BE2C (cell line): ENCODE data around the gene PDE4C.

ENCODE experiments used
- DNase-seq: peaks from one replicate; pipeline ENCODE4 v3.0.0-alpha.2; 2020
- H3K27me3 ChIP-seq: fragments of 250-450 bp; sonication (Bioruptor Pico); 2 replicates; pipeline ENCODE4 v1.5.1; 2020; ENCODE audit warnings: mild to moderate bottlenecking
- H3K36me3 ChIP-seq: fragments of 250-450 bp; sonication (Bioruptor Pico); 2 replicates; pipeline ENCODE4 v1.5.1; 2020; ENCODE audit warnings: mild to moderate bottlenecking
- H3K4me1 ChIP-seq: fragments of 250-450 bp; sonication (Bioruptor Pico); 2 replicates; pipeline ENCODE4 v1.5.1; 2020
- H3K4me3 ChIP-seq: 2 replicates; pipeline ENCODE4 v1.5.1; 2011; ENCODE audit warnings: low read depth, low read length
- H3K9me3 ChIP-seq: fragments of 250-450 bp; sonication (Bioruptor Pico); 2 replicates; pipeline ENCODE4 v1.5.1; 2020
- TF ChIP-seq, protein P1 (sequence below): IDR thresholded peaks from 2 replicates; pipeline ENCODE4 v1.5.1; 2012; ENCODE audit warnings: mild to moderate bottlenecking, low read depth, low read length

PDE4C gene

DNA sequence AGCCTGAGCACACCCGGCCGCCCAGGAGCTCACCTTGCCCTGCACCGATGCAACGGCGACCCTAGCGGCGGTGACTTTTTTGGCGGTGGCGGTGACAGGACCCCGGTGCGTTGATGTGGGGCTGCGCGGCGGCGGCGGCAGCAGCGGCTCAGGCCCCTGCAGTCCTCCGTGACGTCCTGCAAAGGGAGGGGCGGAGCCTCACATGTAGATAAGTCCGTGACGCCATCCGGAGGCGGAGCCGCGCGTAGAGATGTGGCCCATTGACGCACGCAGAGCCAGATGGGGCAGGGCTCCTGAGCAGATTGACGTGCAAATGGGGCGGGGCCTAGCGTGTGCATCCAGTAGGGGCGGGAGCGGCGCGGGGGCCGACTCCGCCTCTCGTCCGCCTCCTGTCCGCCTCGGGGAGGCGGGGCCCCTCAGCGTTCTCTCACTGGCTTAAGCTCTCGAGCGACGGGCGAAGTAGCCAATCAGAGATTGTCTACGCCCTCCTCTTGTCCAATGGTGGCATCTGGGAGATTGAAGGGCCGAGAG is 22.3 kb downstream of the PDE4C start, which contains the start of gene RAB3A:
Gene RAB3A (minus strand): TSS at position 180 of the 531 bp plus-strand sequence. CDS start 1,302 bp downstream, outside the sequence.
- Histone ChIP-seq H3K9me3 (no peaks in the 10 kb centered on the region), H3K27me3 (no peaks in the 10 kb centered on the region), H3K4me3 (peak within 1 kb of the TSS; percentile 79), H3K36me3 (peaks cover 18% of the 10 kb centered on the region), H3K4me1 (no peaks in the 10 kb centered on the region)
- DNase-seq = peak; percentile 100
- TF ChIP-seq, protein P1, sequence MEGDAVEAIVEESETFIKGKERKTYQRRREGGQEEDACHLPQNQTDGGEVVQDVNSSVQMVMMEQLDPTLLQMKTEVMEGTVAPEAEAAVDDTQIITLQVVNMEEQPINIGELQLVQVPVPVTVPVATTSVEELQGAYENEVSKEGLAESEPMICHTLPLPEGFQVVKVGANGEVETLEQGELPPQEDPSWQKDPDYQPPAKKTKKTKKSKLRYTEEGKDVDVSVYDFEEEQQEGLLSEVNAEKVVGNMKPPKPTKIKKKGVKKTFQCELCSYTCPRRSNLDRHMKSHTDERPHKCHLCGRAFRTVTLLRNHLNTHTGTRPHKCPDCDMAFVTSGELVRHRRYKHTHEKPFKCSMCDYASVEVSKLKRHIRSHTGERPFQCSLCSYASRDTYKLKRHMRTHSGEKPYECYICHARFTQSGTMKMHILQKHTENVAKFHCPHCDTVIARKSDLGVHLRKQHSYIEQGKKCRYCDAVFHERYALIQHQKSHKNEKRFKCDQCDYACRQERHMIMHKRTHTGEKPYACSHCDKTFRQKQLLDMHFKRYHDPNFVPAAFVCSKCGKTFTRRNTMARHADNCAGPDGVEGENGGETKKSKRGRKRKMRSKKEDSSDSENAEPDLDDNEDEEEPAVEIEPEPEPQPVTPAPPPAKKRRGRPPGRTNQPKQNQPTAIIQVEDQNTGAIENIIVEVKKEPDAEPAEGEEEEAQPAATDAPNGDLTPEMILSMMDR = no peak

DNA sequence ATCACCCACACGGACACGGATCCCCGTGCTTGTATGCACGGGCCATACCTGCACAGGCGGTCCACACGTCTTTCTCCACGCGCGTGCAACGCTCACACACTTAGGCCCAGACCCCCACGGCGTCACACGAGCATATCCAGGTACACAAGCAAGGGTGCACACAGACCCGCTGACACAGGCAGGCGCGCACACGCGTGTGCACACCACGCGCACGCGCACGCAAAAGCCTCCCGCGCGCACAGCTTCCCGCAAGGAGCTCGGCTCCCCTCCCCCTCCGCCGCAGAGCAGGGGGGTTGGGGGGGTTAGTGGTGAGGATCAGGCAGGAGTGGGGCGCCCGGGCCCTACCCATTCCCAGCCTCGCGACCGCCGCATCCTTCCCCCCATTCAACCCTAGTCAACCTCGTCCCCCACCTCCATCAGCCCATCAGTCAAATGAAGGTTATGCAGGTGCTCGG is 22.8 kb downstream of the PDE4C start:
- Histone ChIP-seq H3K27me3 (no peaks in the 10 kb centered on the region), H3K36me3 (peaks cover 22% of the 10 kb centered on the region), H3K4me3 (peak overlapping the region; percentile 67), H3K4me1 (no peaks in the 10 kb centered on the region), H3K9me3 (no peaks in the 10 kb centered on the region)
- TF ChIP-seq, protein P1 = no peak
- DNase-seq = peak; percentile 33

DNA sequence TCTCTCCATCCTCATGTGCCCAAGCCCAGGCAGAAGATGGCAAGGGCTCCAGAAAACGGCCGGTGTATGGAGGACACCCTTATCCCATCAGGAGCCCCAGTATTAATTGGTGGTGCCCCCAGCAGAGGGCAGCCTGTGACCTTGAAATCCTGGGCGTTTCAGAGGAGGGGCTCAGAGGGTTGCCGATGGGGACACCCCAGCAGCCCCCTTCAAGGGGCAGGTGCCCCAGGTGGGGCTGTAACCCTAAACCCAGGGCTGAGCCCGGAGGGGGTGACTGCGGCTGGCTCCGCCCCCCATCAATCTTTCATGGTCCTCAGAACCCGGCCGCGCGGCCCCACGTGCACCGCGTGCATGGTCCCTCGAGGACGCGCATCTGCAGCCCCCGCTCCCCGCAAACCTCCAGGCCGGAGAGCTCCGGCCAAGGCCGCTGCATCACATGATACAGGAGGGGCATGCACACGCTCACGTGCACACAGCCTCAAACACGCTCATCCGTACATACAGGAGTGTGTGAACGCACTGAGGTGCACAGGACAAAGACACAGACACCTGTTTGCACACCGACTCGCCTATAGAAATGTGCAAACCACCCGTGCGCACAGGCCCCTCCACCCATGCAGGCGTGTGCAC is 23.3 kb downstream of the PDE4C start:
- TF ChIP-seq, protein P1 = peak; percentile 23; the same call in 1 of the 2 replicates
- Histone ChIP-seq H3K36me3 (peaks cover 27% of the 10 kb centered on the region), H3K27me3 (no peaks in the 10 kb centered on the region), H3K4me3 (peak overlapping the region; percentile 67), H3K9me3 (no peaks in the 10 kb centered on the region), H3K4me1 (no peaks in the 10 kb centered on the region)
- DNase-seq = peak; percentile 34

DNA sequence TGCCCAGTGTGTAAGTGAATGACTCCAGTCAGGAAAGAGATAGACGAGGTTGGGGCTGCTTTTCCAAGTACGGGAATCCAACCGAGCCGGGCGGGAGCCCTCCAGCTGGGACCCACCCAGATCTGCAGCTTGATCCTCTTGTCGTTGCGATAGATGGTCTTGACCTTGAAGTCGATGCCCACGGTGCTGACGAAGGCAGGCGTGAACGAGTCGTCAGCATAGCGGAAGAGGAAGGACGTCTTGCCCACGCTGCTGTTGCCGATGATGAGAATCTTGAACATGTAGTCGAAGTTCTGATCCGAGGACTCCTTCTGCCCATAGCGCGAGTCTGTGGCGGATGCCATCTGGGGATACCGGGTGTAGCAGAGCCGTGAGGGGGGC is 23.9 kb downstream of the PDE4C start:
- Histone ChIP-seq H3K9me3 (no peaks in the 10 kb centered on the region), H3K36me3 (peaks cover 28% of the 10 kb centered on the region), H3K27me3 (no peaks in the 10 kb centered on the region), H3K4me1 (no peaks in the 10 kb centered on the region), H3K4me3 (peak overlapping the region; percentile 67)
- DNase-seq = no peak
- TF ChIP-seq, protein P1 = no peak

DNA sequence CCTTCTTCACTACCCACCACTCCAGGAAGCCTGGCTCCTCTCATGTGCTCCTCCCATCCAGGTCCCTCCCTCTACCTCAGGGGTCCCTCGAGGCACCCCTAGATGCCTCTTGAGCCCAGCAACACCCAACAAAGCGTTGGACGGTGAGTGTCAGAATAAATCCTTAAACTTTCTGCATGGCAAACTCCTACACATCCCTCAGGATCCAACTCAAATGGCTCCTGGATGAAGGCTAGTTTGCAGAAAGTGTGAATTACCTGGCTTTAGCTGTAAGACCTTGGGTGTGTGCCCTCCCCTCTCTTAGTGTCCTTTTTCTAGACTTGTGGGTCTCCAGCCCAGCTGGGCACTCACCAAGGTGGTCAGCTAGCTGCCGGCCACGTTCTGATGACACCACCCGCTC is 27.9 kb downstream of the PDE4C start:
- peaks cover 12% of the 10 kb centered on the region for H3K4me1 ChIP-seq
- H3K4me3 ChIP-seq = no peak overlapping the region
- TF ChIP-seq, protein P1 = no peak
- no peaks in the 10 kb centered on the region for H3K27me3 ChIP-seq
- no peaks in the 10 kb centered on the region for H3K9me3 ChIP-seq
- peaks cover 30% of the 10 kb centered on the region for H3K36me3 ChIP-seq
- no peak for DNase-seq

DNA sequence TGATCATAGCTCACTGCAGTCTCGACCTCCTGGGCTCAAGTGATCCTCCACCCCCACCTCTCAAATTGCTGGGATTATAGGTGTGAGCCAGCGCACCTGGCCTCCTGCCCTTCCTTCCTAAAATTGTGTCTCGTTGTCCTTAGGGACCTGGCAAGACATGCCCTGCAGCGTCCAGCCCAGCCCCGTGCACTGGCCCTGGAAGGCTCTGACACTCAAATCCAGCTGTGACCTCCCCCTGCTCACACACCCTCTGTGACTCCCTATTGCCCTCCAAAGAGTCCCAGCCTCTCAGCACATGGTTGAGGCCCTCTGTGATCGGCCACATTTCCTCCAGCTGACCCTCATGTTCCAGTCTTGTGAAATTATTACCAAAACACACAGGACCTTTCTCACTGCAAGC is 28.3 kb downstream of the PDE4C start:
- peaks cover 12% of the 10 kb centered on the region for H3K4me1 ChIP-seq
- TF ChIP-seq, protein P1 = no peak
- H3K9me3 ChIP-seq = no peaks in the 10 kb centered on the region
- DNase-seq = no peak
- H3K36me3 ChIP-seq = peaks cover 30% of the 10 kb centered on the region
- H3K4me3 ChIP-seq = no peak overlapping the region
- H3K27me3 ChIP-seq = no peaks in the 10 kb centered on the region
